GM12878 (cell line): ENCODE measurements around the gene WBP11. TPM values are rescaled to one million over a fixed set of nuclear protein-coding genes. Genes with fewer than 3 reads are reported as not detected.
A peak's percentile ranks its signal among the peaks of the same experiment; 100 is the strongest.

Experiments used
- ASH2L ChIP-seq: fragments of 300-600, 200-600 bp; sonication (generic); IDR thresholded peaks from 2 replicates; pipeline ENCODE4 v1.6.1; 2017; ENCODE audit warnings: low read depth, mild to moderate bottlenecking, borderline replicate concordance
- BCLAF1 ChIP-seq: fragments of 450-650 bp; IDR thresholded peaks from 2 replicates; pipeline ENCODE4 v1.6.1; 2017; ENCODE audit warnings: antibody characterized with exemption, mild to moderate bottlenecking, moderate library complexity
- CEBPB ChIP-seq, 2 experiments: fragments of 150-350 bp in 1 of 2; IDR thresholded peaks; 2 replicates each; pipeline ENCODE4 v1.6.1; 2012 to 2014; ENCODE audit warnings: low read depth in 2 of 2, low read length in 2 of 2, borderline replicate concordance in 1 of 2, inconsistent platforms in 1 of 2
- CREM ChIP-seq: IDR thresholded peaks from 2 replicates; pipeline ENCODE4 v1.6.1; 2014; ENCODE audit warnings: antibody characterized with exemption, low read depth
- EED ChIP-seq: sonication (generic); IDR thresholded peaks from 2 replicates; pipeline ENCODE4 v1.6.1; 2016; ENCODE audit warnings: antibody characterized with exemption, low read depth
- ESRRA ChIP-seq: IDR thresholded peaks from 2 replicates; pipeline ENCODE4 v1.6.1; 2012; ENCODE audit warnings: mild to moderate bottlenecking, low read length, improper control_type of control experiment
- EZH2 ChIP-seq: IDR thresholded peaks from 2 replicates; pipeline ENCODE4 v1.6.1; 2012; ENCODE audit warnings: low read depth, mild to moderate bottlenecking, control low read depth, inconsistent platforms, low read length, borderline replicate concordance; ENCODE audit not compliant: control insufficient read depth
- MLLT1 ChIP-seq: fragments of 450-650 bp; IDR thresholded peaks from 2 replicates; pipeline ENCODE4 v1.6.1; 2016; ENCODE audit warnings: mild to moderate bottlenecking
- MYB ChIP-seq: fragments of 150-350 bp; IDR thresholded peaks from 2 replicates; pipeline ENCODE4 v1.6.1; 2014; ENCODE audit warnings: mild to moderate bottlenecking, low read depth, low read length, borderline replicate concordance
- PBX3 ChIP-seq: IDR thresholded peaks from 2 replicates; pipeline ENCODE4 v1.6.1; 2011; ENCODE audit warnings: mild to moderate bottlenecking, low read depth, low read length, moderate library complexity; ENCODE audit not compliant: insufficient replicate concordance
- PKNOX1 ChIP-seq: fragments of 450-650 bp; IDR thresholded peaks from 2 replicates; pipeline ENCODE4 v1.6.1; 2016; ENCODE audit warnings: mild to moderate bottlenecking
- PML ChIP-seq: IDR thresholded peaks from 2 replicates; pipeline ENCODE4 v1.6.1; 2012; ENCODE audit warnings: low read length, inconsistent platforms
- POLR2A ChIP-seq: IDR thresholded peaks from 2 replicates; pipeline ENCODE4 v1.6.1; 2011; ENCODE audit warnings: low read depth, mild to moderate bottlenecking, low read length
- RFX5 ChIP-seq: IDR thresholded peaks from 2 replicates; pipeline ENCODE4 v1.6.1; 2011; ENCODE audit warnings: low read depth, low read length, improper control_type of control experiment
- RUNX3 ChIP-seq: IDR thresholded peaks from 2 replicates; pipeline ENCODE4 v1.6.1; 2012; ENCODE audit warnings: low read length, inconsistent platforms
- SIX5 ChIP-seq: IDR thresholded peaks from 2 replicates; pipeline ENCODE4 v1.6.1; 2011; ENCODE audit warnings: mild to moderate bottlenecking, low read depth, low read length, moderate library complexity; ENCODE audit not compliant: severe bottlenecking
- SMAD1 ChIP-seq: fragments of 450-650 bp; IDR thresholded peaks from 2 replicates; pipeline ENCODE4 v1.6.1; 2018; ENCODE audit warnings: mild to moderate bottlenecking, low read depth; ENCODE audit not compliant: partially characterized antibody
- SP1 ChIP-seq: IDR thresholded peaks from one replicate; pipeline ENCODE4 v1.6.1; 2011; ENCODE audit warnings: low read depth, low read length
- SPI1 ChIP-seq: IDR thresholded peaks from 2 replicates; pipeline ENCODE4 v1.6.1; 2011; ENCODE audit warnings: low read depth, mild to moderate bottlenecking, low read length, moderate library complexity, borderline replicate concordance; ENCODE audit not compliant: insufficient read depth
- TBL1XR1 ChIP-seq: IDR thresholded peaks from 2 replicates; pipeline ENCODE4 v1.6.1; 2012; ENCODE audit warnings: low read depth, low read length, improper control_type of control experiment
- TCF12 ChIP-seq: IDR thresholded peaks from 2 replicates; pipeline ENCODE4 v1.6.1; 2011; ENCODE audit warnings: low read depth, mild to moderate bottlenecking, low read length
- WRNIP1 ChIP-seq: IDR thresholded peaks from 2 replicates; pipeline ENCODE4 v1.6.1; 2011; ENCODE audit warnings: low read depth, low read length, improper control_type of control experiment, borderline replicate concordance
- polyA plus RNA-seq, 11 experiments: library from polyadenylated mRNA; depleted of rRNA in 4 of 11; unstranded in 6 of 11; stranded (reverse) in 5 of 11; fragments of >200 nt; fragmentation: Nextera tagmentation in 4 of 11; fragmentation: Illumina TruSeq in 1 of 11; extraction: Ambion mirVana in 4 of 11; extraction: Trizol in 1 of 11; gene quantifications; 1 replicate in 1 of 11; 2 replicates in 10 of 11; pipeline versions ENCODE4 v1.2.1 to v1.2.3, GENCODE V29; 2011 to 2016; ENCODE audit warnings: inconsistent platforms in 2 of 11, missing spikeins in 2 of 11, low read depth in 1 of 11
- total RNA-seq, 4 experiments: library from RNA; depleted of rRNA in 3 of 4; stranded (reverse); fragments of >200 nt in 3 of 4; fragmentation: Illumina TruSeq in 1 of 4; extraction: Trizol in 1 of 4; gene quantifications; 2 replicates each; pipeline versions ENCODE4 v1.2.1 to v1.2.3, GENCODE V29; 2013 to 2021

Gene WBP11
- total and polyA plus RNA-seq, 10 of the 15 experiments (the other 5 are each of a cell fraction or from before 2014, with no cell fraction given), result 11.5 to 107 (median 29.1) TPM

GRCh38 chr12:14774074-14774905, 29.0 kb downstream of the WBP11 start (continued):
- TF ChIP-seq BCLAF1, result no peak
- TF ChIP-seq PML, result peak; percentile 94
- peak; percentile 99 for TF ChIP-seq PKNOX1
- no peak for TF ChIP-seq ASH2L
- no peak for TF ChIP-seq ESRRA
- no peak for TF ChIP-seq MYB
- TF ChIP-seq POLR2A, result peak; percentile 95
- TF ChIP-seq EZH2, result no peak
- no peak for TF ChIP-seq EED
- no peak for TF ChIP-seq SMAD1
- no peak for TF ChIP-seq CREM
- TF ChIP-seq SIX5, result peak; percentile 7
- TF ChIP-seq MLLT1, result no peak; the same call in none of the 2 replicates
- no peak for TF ChIP-seq SPI1
- TF ChIP-seq TCF12, result no peak; the same call in 1 of the 2 replicates
- TF ChIP-seq RFX5, result 0 out of 2 replicates have a peak, but pooled peaks have one; percentile 5
- TF ChIP-seq PBX3, result peak; percentile 99
- TF ChIP-seq TBL1XR1, result no peak
- no peak for TF ChIP-seq WRNIP1
- TF ChIP-seq CEBPB (IDR thresholded peaks at IDR 0.05; ENCODE audit: borderline replicate concordance in 1 of 2, low read depth in 2 of 2, low read length in 2 of 2), result no peak
- peak; percentile 100 for TF ChIP-seq SP1
- peak; percentile 77 for TF ChIP-seq RUNX3
